NCI-H345 treated with DMSO at 0.1 percent for 48 hours (cell line): ENCODE measurements around the gene TLX1.
A peak's percentile ranks its signal among the peaks of the same experiment; 100 is the strongest.

Experiments used
- DNase-seq: peaks from one replicate; lab custom pipeline; 2025; ENCODE audit not compliant: unreplicated experiment; lab: John Stamatoyannopoulos, UW

The TLX1 gene

GRCh38 chr10:101111547-101111946, 19.6 kb upstream of the TLX1 start:
- no peak for DNase-seq

- no peak for DNase-seq
Observed at GRCh38 chr10:101112799-101113594, 18.1 kb upstream of the TLX1 start.

GRCh38 chr10:101113890-101114403, 17.2 kb upstream of the TLX1 start:
- no peak for DNase-seq

- no peak for DNase-seq
Observed at GRCh38 chr10:101114646-101115045, 16.5 kb upstream of the TLX1 start.

- DNase-seq = no peak
Observed at GRCh38 chr10:101116754-101117153, 14.3 kb upstream of the TLX1 start.

- DNase-seq = no peak
Observed at GRCh38 chr10:101118031-101118430, 13.1 kb upstream of the TLX1 start.

- no peak for DNase-seq
Observed at GRCh38 chr10:101120520-101120883, 10.6 kb upstream of the TLX1 start.

DNA sequence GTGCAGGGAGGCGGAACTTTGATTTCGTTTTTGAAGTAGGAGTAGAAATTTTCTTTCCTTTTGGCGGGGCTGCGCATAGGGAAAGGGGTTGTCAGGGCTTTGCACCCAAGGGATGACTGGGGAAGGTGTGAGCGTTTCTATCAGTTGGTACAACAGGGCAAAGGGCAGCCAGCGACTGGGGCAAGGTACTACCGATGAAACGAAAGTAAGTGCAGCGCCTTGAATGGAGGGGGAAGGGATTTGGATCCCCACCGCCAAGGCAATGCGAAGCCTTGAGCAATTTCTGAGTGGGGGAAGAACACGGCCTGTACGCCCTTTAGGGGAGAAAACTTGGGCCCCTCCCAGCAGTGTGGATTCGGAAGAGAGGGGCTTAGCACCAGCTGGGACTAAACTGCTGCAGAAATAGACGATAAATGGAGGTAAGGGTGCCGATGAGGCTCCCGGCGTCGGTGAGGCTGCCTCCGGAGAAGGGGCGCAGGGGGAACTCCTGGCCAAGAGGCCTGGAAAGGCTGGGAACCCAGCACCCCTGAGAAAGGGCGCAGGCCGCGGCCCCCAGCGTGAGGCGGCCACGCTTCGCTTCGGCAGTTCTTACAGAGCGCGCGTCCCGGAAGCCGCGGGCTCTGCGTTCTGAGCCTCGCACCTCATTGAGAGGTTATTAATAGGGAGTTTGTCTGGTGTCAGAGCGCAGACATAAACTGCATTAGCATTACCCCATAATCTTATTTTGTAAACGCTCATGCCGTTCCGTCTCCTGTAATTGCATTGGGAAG, 10.0 kb upstream of the TLX1 start:
- DNase-seq = no peak

GRCh38 chr10:101121654-101122031, 9.5 kb upstream of the TLX1 start:
- no peak for DNase-seq

GRCh38 chr10:101122270-101123084, 8.6 kb upstream of the TLX1 start:
- DNase-seq = no peak

DNA sequence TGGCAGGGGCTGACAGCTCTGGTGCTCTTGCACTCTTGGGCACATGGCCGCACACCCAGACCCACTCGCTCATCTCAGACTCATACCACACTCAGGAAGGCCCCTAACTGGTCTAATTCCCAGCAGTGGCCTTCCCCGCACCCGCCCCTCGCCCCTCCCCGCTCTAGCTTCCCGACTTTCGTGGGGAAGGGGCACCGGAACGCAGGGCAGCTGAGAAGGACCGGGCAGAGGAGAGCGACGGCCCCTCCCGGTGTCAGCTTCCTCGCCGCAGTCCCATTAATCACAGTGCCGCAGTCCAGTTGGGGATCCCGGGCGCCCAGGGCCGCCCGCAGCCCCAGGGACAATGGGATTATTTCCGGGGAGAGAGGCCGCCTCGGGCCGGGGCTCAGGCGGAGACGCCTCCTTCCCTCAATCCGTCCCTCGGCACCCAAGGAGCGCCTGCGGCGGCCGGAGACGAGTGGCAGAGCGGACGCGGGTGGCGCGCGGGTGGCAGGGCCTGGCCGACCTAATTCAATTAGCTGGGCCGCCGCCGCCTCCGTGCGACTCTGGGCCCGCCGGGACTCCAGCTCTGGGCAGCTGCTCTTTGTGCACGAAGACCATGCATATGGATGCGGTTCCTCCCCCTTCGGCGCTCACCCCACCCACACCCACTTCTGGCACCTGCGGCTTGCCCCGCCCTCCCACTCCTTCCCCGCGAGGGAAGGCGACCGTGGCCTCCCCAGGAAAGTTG, 7.8 kb upstream of the TLX1 start:
- peak; percentile 4 for DNase-seq

DNA sequence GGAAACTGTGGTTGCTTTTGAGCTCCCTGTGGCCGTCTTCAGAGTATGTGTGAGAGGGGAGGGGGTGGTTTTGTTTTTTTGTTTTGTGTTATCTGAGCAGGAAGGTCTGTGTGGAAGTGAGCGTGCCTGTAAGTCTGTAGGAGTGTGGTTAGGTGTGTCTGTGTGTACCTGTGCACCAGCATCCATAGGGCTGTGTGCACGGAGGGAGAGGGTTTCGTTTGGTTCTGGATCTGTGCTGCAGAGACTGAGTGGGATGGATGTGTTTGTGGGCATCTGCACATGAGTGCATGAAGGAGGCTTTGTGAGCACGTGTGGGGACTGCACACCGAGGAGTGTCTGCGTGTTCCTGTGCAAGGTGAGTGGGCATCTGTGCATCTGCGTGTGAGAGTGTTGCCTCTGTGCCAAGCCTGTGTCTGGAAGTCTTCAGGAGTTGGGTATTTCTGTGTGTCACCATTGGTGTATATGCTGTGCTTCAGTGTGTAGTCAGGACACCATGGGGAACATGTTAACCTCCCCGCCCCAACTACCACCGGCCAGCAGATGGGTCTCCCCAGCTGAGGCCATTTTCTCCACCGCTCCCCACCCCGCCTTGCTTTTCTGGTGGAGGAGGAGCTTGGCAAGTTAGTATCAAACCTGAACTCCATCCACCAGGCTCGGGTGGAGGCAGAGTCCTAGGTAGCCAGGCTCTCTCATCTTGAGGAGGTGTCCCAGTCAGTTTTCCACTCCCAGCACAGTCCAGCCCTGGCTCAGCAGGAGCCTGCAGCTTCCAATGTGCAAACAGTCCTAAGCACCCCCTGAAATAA, 7.1 kb upstream of the TLX1 start:
- no peak for DNase-seq

GRCh38 chr10:101124933-101125332, 6.2 kb upstream of the TLX1 start:
- no peak for DNase-seq

- DNase-seq = no peak
Observed at GRCh38 chr10:101126684-101127628, 4.1 kb upstream of the TLX1 start.

GRCh38 chr10:101130141-101130540, 959 bp upstream of the TLX1 start:
- no peak for DNase-seq

DNA sequence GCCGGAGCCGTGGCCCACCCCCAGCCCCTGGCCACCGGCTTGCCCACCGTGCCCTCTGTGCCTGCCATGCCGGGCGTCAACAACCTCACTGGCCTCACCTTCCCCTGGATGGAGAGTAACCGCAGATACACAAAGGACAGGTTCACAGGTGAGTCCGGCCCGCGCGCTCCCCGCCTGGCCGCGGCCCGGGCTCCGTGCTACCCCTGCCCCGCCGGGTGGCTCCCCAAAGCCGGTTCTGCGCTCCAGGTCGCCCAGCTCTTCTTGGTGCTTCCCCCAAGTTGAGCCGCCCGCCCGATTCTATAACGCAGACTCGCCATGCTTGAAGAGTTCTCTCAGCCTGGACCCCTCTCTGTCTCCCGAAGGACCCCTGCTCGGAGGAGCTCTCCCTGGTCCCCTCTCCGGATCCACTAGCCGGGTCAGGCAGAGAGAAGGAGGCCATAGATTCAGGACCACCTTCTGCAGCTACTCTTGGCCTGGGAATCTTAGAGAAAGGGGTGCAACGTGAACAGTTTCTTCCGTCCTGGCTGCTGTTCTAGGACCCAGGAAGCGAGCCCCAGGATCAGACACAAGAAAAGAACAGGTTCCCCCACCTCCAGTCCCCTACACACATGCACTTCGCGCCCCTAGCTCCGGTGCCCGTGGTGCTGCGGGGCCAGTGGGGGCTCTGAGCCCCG, 999 bp downstream of the TLX1 start:
- no peak for DNase-seq

GRCh38 chr10:101132636-101133473, 1.8 kb downstream of the TLX1 start:
- no peak for DNase-seq
